ENCODE results near the gene CENPP. TPM values are rescaled to one million over a fixed set of nuclear protein-coding genes. Genes with fewer than 3 reads are reported as not detected.
A peak's percentile ranks its signal among the peaks of the same experiment; 100 is the strongest.

CENPP gene
- total RNA-seq, 1 donor from 2014 or later = 2.7 TPM

DNA sequence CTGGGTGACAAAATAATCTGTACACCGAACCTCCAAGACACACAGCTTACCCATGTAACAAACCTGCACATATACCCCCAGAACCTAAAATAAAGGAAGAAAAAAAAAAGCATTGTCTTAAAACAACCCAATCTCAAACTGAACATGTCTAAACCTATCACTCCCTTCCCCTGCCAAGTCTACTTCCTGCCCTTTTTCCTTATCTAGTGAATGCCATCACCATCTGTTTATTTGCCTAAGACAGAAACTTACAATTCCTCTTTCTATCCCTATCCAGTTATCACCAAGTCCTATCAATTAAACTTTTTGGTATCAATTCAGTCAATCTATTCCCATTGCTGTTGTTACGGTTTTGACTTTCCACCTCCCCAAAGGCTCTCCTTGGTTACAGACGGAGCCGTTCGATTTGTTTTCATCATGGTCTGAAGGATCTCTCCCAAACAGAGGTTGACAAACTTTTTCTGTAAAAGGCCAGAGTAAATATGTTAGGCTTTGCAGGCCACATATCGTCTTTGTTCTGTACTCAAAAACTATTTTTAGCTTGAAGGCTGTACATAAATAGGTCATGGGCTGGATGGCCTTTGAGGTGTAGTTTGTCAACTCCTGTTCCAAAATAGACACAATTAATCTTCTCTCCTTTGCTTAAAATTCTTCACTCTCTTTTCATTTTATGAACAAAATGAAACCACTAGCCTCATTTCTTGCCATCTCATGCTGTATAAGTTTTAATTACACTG lies 12.7 kb upstream of the CENPP start:
- DNase-seq (ENCODE audit: low read depth in 2 of 2) = peak in 1 of 2 donors; percentile 53

GRCh38 chr9:92313624-92314012 lies 12.1 kb upstream of the CENPP start:
- no peak for DNase-seq (ENCODE audit: low read depth in 2 of 2)

DNA sequence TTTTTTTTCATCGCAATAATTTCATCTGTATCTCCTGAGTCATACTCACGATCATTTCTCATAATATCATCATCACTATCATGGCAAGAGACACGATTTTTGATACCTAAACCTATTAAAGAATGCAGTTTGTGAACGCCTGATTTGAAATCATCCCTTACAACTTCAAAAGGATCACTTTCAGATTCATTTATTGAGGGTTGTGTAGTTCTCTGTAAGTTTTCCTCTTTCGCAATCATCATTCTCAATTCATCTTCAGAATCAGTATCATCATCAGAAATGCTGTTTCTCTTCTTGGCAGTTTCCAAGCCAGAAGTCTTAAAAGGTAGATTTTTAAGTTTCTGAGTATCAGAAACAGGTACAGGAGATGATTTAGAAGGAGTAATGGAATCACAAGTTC lies 10.3 kb upstream of the CENPP start:
- DNase-seq (ENCODE audit: low read depth in 2 of 2) = no peak

DNA sequence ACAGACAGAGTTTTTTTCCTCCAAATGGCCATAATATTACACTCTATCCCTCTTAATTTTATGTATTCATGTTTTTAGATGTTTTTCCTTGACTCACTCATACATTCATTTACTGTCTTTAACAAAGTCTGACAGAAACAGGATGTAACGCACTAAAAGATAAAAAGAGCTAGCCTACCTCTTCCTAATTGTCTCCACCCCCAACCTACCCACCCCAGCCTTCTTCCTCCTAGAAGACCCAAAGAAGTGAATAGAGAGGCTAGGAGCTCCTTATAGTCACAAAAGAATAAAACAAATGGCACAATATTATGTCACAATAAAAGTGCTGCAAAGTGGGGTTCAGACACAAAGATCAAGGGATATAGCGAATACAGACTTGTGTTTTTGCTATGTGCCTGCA lies 1.3 kb upstream of the CENPP start:
- no peak for DNase-seq (ENCODE audit: low read depth in 2 of 2)

DNA sequence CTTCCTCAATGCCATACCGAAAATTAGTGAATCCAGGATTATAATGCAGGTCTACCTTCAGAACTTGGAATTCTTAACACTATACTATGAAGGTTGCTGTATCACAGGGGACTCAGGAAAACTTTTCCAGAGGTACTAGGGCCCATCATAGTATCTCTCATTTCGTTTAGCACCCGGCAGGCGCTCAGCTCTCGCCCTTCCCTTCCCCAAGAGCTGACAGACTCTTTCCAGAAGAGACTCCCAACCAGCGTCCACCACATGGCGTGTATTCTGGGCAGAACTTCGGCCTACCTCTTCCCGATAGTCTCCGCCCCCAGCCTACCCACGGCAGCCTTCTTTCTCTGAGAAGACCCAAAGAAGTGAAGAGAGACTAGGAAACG lies 874 bp upstream of the CENPP start:
- peak in 1 of 2 donors; percentile 85 for DNase-seq (ENCODE audit: low read depth in 2 of 2)

DNA sequence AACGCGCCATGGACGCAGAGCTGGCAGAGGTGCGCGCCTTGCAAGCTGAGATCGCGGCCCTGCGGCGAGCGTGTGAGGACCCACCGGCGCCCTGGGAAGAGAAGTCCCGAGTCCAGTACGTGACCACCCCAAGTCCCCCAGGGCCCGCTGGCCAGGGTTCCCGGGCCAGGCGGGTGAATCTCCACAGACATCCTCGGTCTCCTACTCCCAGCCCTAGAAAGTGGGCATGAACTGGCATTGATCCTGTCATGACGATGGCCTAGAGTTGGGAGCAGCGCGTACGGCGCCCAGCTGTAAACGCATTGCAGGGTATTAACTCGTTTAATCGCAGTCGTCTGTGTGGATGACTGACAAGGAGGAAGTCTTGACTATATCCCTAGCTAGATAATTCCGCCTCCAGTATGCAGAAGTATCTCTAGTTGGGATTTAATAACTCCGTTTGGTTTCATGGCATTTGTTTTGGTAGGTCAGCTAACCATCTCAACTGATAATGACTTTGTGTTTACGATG lies 293 bp downstream of the CENPP start:
- DNase-seq (ENCODE audit: low read depth in 2 of 2) = no peak

GRCh38 chr9:92327283-92327850 lies 1.6 kb downstream of the CENPP start:
- DNase-seq (ENCODE audit: low read depth in 2 of 2) = no peak

DNA sequence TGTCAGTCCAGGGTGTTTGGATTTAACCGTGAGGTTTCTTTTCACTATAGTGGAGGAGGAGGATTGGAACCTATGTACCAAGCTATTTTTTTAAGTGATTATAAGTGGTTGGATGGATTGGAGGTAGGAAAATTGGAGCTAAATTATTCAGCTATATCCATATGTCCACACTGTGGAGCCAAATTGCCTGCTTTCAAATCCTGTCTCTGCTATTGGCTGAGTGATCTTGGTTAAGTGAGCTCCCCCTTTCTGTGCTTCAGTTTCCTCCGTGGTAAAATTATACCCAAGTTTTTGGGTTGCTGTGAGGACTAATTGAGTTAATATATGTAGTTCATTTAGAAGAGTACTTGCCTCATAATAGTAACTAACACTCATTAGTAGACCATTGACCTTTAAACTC lies 2.5 kb downstream of the CENPP start:
- peak; percentile 17 to 50 for DNase-seq (ENCODE audit: low read depth in 2 of 2)

- DNase-seq (ENCODE audit: low read depth in 2 of 2) = peak in 1 of 2 donors; percentile 57
Measured at GRCh38 chr9:92332577-92333281, 7.0 kb downstream of the CENPP start.

DNA sequence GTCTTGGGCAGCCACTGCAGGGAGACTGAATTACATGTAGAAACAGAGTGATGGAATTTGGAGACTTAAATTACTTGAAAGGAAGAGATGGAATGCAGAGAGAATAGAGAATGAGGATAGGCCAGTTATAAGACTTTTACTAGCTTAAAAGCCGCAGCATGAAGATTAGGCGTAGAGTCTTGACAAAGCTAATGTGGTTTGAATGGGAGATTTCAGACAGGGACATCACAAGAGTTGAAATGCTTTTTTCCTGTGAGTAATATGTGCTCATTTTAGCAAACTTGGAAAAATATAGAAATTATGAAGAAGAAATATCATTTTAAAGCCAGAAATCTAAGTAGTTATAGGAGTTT lies 7.5 kb downstream of the CENPP start:
- no peak for DNase-seq (ENCODE audit: low read depth in 2 of 2)

DNA sequence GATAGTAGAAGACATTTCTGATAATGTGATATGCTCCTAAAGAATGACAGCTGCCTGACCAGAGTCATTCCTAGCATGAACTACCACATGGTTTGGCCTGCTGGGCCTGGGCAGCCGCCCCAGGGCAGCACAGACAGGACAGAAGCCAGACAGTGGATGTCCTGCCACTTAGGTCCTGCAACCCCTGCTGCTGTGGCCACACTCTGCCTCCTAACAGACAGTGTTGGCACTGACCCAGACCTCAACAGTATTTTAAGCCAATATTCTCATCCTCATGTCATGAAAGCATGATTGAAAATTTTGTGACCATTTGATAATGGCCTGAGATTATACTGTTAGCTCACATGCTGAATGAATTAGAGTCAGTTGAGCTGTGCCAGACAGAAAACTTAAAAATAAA lies 15.8 kb downstream of the CENPP start:
- no peak for DNase-seq (ENCODE audit: low read depth in 2 of 2)

- no peak for DNase-seq (ENCODE audit: low read depth in 2 of 2)
Measured at GRCh38 chr9:92342825-92343488, 17.2 kb downstream of the CENPP start.

DNA sequence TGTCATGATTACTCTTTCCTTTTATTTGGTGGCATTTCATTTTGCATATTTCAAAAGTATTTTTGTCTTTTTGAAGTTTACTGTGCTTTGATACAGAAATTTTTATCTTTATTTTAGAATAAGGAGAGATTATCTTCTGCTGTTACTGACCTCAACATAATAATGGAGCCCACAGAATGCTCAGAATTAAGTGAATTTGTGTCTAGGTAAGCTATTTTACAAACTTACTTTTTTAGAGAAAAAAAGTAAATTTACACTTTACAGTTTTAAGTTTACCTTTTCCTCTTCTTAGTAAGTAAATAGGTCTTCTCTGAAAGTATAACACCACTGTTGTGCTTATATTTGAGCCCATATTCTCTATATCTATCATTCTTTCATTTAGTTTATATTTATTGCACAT lies 19.8 kb downstream of the CENPP start:
- DNase-seq (ENCODE audit: low read depth in 2 of 2) = no peak

DNA sequence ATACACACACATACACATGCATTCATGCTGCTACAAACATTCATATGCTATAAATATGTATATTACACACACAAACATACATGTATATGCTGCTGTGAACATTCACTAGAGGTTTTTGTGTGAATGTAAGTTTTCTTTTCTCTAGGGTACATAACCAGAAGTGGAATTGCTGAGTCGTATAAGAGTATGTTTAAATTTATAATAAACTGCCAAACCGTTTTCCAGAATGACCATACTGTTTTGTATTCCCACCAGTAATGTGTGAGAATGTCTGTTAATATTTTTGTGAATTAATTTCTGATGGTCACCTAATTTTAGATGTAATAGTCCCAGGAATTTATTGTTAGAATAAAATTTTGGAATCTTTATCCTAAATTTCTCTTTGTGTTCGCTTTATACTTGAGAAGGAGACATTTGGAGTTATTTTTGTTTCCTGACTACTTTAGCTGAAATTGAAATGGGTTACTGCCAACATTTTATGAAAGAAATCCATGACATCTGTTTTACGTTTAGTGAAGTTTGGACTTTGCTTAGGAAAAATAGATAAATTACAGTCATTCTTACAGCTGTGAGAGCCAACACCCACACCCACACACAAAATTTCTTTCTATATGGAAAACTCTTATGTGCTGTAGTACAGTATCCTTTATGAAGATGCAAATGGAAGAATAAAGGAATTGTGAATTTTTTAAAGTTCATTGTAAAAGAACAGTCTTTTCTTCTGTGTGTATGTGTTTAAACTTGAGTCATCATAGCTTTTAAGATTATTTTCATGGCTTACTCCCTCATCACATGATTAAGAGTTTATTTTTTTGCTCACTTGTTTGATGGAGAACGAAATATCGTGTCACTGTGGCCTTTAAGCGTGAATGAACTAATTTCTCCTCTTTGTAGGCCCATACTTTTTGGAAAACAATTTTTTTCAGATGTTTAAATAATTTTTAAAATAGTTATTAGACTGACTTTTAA lies 24.3 kb downstream of the CENPP start:
- no peak for DNase-seq (ENCODE audit: low read depth in 2 of 2)

DNA sequence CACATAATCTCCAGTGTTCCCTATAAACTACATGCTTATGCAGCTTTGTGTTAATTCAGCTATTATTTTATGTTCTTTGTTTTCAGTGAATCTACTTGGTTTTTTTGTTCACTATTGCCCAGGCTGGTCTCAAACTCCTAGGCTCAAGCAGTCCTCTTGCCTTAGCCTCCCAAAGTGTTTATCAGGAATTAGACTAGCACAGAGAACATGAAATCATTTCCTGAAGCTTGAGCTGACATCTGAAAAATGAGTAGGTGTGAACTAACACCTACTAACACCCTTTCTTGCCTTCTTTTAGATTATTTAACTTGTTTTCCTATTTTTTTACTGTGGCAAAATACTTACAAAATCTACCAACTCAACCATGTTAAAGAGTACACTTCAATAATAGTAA lies 25.0 kb downstream of the CENPP start:
- DNase-seq (ENCODE audit: low read depth in 2 of 2) = peak in 1 of 2 donors; percentile 12

DNA sequence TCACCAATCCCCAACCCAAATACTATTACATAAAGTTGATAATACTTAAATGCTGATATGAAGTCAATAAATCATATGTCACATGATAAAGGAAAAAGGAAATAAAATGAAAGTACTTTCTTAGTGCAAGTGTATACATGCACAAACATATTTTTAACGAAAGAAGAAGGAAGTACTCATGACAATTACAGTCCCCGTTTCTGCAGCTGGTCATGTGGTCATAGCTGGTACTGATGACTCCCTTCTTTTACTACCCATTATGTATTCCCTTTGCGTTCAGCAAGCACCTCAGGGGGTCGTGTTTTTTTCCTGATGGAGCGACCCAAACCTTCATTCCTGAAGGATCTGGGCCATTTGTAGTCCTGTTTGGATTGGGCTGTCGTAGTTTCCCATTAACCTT lies 27.3 kb downstream of the CENPP start:
- DNase-seq (ENCODE audit: low read depth in 2 of 2) = no peak

GRCh38 chr9:92359394-92359995 lies 33.7 kb downstream of the CENPP start:
- no peak for DNase-seq (ENCODE audit: low read depth in 2 of 2)

GRCh38 chr9:92360083-92360482 lies 34.3 kb downstream of the CENPP start:
- DNase-seq (ENCODE audit: low read depth in 2 of 2) = no peak

DNA sequence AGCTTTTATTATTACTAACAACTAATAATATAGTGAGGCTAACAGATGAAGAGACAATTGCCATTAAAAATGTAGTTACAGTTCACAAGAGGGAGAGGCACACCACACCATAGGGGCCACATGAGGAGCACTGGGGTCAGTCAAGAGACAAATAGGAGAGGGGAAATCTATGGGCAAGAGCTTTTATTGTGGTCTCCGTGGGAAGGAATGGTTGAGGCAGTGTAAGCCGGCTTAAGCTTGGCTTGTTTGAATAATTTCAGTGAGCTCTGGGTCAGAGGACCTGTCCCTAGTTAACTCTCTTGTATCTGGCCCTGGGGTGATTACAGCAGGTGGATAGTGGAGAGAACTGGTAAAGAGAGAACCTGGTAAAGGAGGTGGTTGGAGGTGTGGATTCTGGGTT lies 43.3 kb downstream of the CENPP start:
- DNase-seq (ENCODE audit: low read depth in 2 of 2) = no peak

DNA sequence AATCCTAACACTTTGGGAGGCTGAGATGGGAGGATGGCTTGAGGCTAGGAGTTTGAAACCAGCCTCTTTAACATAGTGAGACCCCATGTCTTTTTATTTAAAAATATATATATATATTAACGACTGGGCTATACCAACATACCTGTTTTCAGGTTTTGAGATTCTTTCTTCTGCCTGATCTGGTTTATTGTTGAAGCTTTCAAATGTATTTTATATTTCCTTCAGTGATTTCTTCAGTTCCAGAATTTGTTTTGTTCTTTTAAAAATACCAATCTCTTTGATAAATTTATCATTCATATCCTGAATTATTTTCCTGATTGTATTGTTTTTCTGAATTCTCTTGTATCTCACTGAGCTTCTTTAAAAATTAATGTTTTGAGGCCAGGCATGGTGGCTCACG lies 47.4 kb downstream of the CENPP start:
- no peak for DNase-seq (ENCODE audit: low read depth in 2 of 2)

DNA sequence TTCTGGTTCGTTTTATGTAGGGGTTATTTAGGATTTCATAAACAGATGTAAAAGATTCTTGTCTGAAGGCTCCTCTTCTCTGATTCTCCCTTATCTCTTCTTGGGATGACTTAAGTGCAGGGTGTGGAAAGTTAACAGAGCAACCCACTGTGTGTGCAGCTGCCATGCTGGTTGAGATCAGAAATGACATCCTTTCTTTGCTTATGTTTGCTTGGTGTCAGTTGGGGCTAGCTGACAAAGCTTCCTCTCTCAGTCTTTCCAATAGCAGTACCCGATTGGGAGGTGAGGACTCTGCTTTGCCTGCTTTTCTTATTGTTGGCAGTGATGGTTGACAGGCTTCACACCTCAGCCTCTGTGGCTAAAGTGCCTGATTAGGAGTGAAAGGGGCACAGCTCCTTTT lies 52.1 kb downstream of the CENPP start:
- no peak for DNase-seq (ENCODE audit: low read depth in 2 of 2)
